Activated CD4-positive, alpha-beta T cell treated with anti-CD3 and anti-CD28 coated beads for 4 hours (primary cell): ENCODE measurements around the gene LTBR.
"Not testable (repeated sequence)": the region's sequence is repeated elsewhere in the genome, so short reads cannot be mapped to it uniquely, and the experiment has no call there.

Experiments used
- DNase-seq, 2 donors: peaks; one replicate each; pipeline ENCODE4 v3.0.0-alpha.2; 2020

LTBR gene

DNA sequence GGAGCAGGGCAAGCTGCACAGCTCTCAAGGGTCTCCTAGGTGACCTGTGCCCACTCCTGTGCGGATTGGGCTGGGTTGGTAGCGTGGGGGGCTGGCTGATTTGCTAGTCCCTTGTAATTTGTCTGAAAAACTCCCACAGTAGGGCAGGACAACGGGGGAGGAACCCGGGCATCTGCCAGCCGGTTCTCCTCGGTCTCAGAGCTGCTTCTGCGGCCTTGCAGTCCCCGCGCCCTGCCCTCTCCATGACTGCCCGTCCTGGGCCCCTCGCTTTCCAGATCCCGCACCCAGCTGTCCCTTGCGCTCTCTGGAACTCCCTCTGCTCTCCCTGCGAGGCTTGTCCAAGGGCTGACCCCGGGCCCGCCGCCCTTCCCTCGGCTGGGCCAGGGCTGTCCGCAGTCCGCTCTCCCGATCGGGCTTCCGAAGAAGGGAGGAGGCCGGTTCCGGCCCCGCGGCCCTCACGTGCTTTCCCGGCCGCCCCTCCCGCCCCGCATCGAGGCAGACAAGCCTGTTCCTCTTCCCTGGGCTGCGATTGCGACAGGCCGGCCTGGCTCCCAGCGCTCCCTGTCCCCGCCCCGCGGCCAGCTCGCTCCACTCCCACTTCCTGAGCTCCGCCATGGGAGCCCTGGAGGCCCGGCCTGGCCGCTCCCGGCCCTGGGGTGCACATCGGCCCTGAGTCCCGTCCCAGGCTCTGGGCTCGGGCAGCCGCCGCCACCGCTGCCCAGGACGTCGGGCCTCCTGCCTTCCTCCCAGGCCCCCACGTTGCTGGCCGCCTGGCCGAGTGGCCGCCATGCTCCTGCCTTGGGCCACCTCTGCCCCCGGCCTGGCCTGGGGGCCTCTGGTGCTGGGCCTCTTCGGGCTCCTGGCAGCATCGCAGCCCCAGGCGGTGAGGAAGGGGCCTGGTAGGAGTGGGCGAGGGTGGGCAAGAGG, at the start of gene LTBR:
Gene LTBR (plus strand): TSS at position 591 of the 927 bp plus-strand sequence. CDS start 197 bp downstream, at position 788.
- DNase-seq = no peak

DNA sequence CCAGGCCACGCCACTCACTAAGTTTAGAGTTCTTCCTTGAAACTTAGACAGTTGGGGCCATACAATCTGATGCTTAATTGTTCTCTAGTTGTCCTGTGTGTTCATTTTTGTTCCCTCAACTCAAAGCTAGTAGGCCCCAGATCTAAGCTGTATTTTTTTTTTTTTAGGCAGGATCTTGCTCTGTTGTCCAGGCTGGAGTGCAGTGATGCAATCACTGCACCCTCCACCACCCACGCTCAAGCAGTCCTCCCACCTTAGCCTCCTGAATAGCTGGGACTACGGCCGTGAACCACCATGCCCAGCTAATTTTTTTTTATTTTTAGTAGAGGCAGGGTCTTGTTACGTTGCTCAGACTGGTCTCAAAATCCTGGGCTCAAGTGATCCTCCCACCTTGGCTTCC, 49.6 kb upstream of the LTBR start:
- no peak for DNase-seq

GRCh38 chr12:6334940-6335450, 49.0 kb upstream of the LTBR start:
- no peak for DNase-seq

GRCh38 chr12:6335451-6336078, 48.4 kb upstream of the LTBR start:
- DNase-seq = peak; percentile 85 to 91

DNA sequence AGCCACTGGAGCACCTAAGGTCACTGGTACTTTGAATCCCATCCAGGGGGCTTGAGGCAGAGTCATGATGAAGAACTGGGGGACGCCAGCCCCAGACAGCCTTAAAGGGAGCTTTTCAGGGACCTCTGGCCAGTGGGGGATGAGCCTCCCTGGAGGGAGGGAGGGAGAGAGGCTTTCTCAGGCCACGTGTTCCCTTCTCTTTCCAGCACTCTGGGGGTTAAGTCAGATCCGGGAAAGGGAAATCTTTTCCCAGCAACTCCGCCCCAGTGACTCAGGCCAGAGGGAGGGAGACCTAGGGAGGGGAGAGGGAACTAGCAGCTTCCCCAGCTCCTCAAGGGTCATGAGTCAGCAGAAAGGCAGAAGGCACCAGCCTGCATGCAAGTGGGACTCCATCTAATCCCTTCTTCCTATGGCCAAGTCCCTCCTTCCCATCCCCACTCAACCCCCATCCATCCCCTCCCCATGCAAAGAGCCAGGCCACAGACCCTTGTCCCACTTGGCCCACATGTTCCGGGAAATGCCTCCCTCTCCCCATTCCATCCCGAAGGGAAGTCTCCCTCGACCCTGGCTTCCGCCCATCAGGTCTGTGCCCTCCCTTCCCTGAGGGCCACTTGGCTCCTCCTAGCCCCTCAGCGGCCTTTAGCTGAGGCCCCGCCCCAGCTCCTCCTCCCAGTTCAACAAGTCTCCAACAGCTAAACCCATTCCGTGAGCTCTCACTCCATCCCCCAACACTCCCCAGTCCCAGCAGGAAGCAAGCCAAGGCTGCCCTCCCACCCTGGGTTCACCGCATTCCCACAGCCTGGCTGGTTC, 47.7 kb upstream of the LTBR start:
- peak; percentile 54 to 61 for DNase-seq

GRCh38 chr12:6336889-6337853, 46.8 kb upstream of the LTBR start:
- peak; percentile 45 to 55 for DNase-seq

DNA sequence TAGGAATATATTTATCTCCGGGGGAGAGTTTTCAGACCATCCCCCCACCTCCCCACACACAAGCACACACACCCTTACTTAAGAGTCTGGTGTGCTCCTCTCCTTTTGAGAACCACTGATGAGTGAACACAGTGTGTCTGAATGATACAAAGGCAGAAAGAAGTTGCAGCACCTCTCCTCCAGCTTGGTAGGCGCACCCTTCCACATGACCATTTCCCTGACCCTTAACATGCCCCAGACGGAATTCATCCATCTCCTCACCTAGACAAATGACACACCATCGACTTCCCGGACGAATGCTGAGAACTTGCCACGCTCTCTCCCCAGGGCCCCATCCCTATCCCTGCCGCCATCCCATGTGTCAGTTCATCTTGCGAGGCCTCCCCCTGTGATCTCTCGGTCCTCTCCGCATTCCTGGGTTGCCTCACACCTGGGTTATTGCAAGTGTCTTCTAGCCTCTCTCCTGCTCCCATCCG, 46.0 kb upstream of the LTBR start:
- no peak for DNase-seq

DNA sequence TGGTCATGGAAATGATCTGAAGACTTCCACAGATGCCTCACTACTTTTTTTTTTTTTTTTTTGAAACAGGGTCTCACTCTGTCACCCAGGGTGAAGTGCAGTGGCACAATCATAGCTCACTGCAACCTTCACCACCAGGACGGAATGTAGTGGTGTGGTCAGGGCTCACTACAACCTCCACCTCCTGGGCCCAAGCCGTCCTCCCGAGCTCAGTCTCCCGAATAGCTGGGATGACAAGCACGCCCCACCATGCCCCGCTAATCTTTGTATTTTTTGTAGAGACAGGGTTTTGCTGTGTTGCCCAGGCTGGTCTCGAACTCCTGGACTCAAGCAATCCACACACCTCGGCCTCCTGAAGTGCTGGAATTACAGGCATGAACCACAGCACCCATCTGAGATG, 45.4 kb upstream of the LTBR start:
- not testable (repeated sequence) for DNase-seq

GRCh38 chr12:6338955-6339354, 45.0 kb upstream of the LTBR start:
- DNase-seq = no peak

DNA sequence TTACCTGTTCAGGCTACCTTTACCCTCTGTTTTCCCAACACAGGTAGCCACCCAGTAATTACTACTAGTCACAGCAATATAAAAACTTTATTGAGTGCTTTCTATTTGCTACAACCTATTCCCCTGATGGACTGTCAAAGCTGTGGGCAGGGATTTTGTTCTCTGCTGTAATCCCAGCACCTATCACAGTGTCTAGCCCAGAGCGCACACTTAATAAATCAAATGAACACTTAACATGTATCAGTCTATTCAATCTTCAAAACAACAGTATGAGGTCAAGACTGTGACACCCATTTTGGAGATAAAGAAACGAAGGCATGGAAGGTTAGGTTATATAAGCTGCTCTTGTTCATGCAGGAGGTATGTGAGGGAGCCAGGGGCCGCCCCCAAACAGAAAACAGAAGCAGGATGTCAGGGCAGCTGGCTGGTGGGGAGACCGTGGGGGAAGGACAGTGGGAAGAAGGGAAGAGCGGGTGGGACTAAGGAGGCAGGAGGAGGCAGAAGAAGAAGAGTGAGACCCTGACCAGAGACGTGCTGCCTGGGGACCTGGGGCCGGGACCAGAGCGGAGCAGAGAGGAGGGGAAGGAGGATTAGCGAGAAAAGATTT, 43.8 kb upstream of the LTBR start:
- no peak for DNase-seq

- no peak for DNase-seq
Observed at GRCh38 chr12:6340745-6341416, 43.1 kb upstream of the LTBR start.

- peak; percentile 52 to 53 for DNase-seq
Observed at GRCh38 chr12:6341417-6342139, 42.4 kb upstream of the LTBR start, which contains the start of gene TNFRSF1A. Gene TNFRSF1A (minus strand): TSS chr12:6342076. CDS start chr12:6341814, 262 bp downstream.

DNA sequence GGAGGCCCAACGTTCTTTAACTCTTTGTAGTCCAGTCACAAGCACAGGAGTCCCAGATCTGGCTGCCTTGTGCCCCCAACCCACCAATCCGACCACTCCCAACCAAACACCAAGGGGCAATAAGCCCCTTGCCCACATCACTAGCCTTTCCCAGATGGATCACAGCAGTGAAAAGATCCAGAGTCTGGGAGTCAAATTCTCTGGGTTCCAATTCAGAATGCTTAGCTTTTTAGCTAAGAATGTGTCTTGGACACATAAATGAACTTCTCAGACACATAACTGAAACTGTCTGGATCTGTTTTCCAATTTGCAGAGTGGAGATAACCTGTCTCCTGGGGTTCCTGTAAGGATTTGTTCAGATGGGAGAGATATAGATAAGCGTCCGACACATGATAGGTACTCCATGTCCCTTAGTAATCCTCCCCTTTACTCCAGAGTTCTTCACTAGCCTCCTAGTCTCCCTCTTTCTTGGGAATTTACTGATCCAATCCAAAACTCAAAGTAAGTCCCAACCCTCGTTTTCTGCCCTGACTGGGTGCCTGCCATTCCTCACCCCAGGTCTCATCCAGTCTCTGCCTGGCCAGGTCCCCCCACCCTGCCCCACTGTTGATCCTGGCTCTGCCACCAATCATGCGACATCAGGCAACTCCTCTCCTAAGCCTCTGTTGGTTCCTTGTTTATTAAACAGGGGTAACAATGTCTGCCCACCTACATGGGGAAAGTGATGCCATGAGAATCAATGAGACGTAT, 41.6 kb upstream of the LTBR start:
- DNase-seq = no peak

- DNase-seq = no peak
Observed at GRCh38 chr12:6343518-6343917, 40.4 kb upstream of the LTBR start.

DNA sequence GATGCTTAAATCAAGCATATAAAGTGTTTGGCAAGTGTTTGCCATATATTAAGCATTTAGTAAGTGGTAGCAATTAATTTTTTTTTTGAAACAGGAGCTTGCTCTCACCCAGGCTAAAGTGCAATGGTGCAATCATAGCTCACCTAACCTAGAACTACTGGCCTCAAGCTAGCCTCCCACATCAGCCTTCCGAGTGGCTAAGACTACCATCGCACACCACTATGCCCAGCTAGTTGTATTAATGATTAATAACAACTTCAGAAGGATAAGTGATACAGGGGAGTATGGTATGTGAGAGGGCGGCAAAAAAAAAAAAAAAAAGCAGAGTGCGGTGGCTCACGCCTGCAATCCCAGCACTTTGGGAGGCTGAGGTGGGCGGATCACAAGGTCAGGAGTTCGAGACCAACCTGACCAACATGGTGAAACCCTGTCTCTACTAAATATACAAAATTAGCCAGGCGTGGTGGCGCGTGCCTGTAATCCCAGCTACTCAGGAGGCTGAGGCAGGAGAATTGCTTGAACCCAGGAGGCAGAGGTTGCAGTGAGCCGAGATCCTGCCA, 39.8 kb upstream of the LTBR start:
- not testable (repeated sequence) for DNase-seq

GRCh38 chr12:6345319-6346091, 38.5 kb upstream of the LTBR start:
- peak; percentile 54 to 55 for DNase-seq

DNA sequence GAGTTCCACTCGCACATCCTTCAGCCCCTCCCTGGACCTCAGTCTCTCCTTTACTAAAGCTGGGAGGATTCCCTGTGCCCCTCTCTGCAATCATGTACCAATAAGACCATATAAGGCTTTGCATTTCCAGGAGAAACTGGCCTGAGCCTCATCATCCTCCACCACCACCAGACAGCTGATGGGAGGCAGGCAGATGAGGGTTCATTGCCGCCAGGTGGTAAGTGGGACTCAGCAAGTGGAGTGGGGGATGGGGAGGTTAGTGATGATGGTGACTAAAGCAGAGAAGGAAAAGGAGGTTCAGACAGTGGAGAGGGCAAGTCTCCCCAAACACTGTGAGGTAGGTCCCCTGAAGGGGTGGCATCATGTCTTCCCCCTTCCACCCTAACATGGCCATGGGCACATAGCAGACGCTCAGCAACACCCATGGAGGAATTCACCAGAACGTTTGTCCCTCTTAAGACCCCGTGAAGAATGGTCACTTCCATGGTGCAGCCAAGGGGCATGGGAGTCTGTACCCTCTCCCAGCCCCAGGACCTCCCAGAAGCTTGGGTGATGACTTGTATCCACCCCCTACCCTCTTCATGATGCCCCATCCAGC, 37.6 kb upstream of the LTBR start:
- DNase-seq = no peak
